HG03457 (cell line): Measurements from ENCODE around the gene CIDEB.

Experiments used
- ATAC-seq: cut with Tn5 transposase; IDR thresholded peaks from one replicate; pipeline ENCODE4 v1.9.1; 2021; ENCODE audit warnings: moderate number of reproducible peaks; ENCODE audit not compliant: unreplicated experiment

Gene CIDEB

GRCh38 chr14:24291446-24292117, 16.2 kb downstream of the CIDEB start:
- ATAC-seq: no peak

GRCh38 chr14:24290746-24291145, 17.0 kb downstream of the CIDEB start:
- ATAC-seq: no peak

- ATAC-seq: no peak
Observed at GRCh38 chr14:24289649-24290280, 18.0 kb downstream of the CIDEB start.

- ATAC-seq: no peak
Observed at GRCh38 chr14:24286996-24287395, 20.8 kb downstream of the CIDEB start.

- no peak for ATAC-seq
Observed at GRCh38 chr14:24285351-24285750, 22.4 kb downstream of the CIDEB start.

- ATAC-seq: no peak
Observed at GRCh38 chr14:24284501-24285035, 23.2 kb downstream of the CIDEB start.

- ATAC-seq: no peak
Observed at GRCh38 chr14:24283796-24284460, 23.8 kb downstream of the CIDEB start.

- no peak for ATAC-seq
Observed at GRCh38 chr14:24282736-24283135, 25.0 kb downstream of the CIDEB start.

GRCh38 chr14:24281636-24282035, 26.1 kb downstream of the CIDEB start:
- no peak for ATAC-seq

GRCh38 chr14:24280797-24281460, 26.8 kb downstream of the CIDEB start:
- ATAC-seq: no peak

GRCh38 chr14:24279301-24280186, 28.2 kb downstream of the CIDEB start:
- ATAC-seq: no peak

- no peak for ATAC-seq
Observed at GRCh38 chr14:24278424-24278823, 29.4 kb downstream of the CIDEB start.

GRCh38 chr14:24277606-24278321, 30.0 kb downstream of the CIDEB start:
- ATAC-seq: no peak

GRCh38 chr14:24277071-24277470, 30.7 kb downstream of the CIDEB start:
- ATAC-seq: no peak

- peak; percentile 42 for ATAC-seq
Observed at GRCh38 chr14:24274101-24274543, 33.7 kb downstream of the CIDEB start.

- no peak for ATAC-seq
Observed at GRCh38 chr14:24273422-24273998, 34.3 kb downstream of the CIDEB start.

GRCh38 chr14:24272467-24272866, 35.3 kb downstream of the CIDEB start:
- ATAC-seq: no peak

GRCh38 chr14:24271834-24272263, 35.9 kb downstream of the CIDEB start:
- ATAC-seq: no peak

GRCh38 chr14:24271134-24271833, 36.5 kb downstream of the CIDEB start, which contains the start of gene RABGGTA:
TSS of gene RABGGTA (minus strand) at chr14:24271597. CDS start at chr14:24271115, 482 bp downstream.
- peak; percentile 71 for ATAC-seq
